K562 (cell line): ENCODE data around the gene SYT17. TPM values are rescaled to one million over a fixed set of nuclear protein-coding genes. Genes with fewer than 3 reads are reported as not detected.
A peak's percentile ranks its signal among the peaks of the same experiment; 100 is the strongest.

Experiments used
- ATAC-seq: fragments of 200-7000 bp; cut with Tn5 transposase; 3 replicates; pipeline ENCODE4 v1.9.1; 2020; ENCODE audit warnings: moderate library complexity
- BruUV-seq: library from RNA; stranded (reverse); fragments of 400-500 nt; replicated peaks from 2 replicates; lab custom pipeline; 2021; lab: Mats Ljungman, UMichigan
- CTCF ChIA-PET: fragments of 300-600 bp; formaldehyde crosslinking; extraction: SDS; loops from one replicate; lab custom pipeline; 2021; ENCODE audit warnings: low intra/inter-chr PET ratio; lab: Yijun Ruan, JAX
- POLR2A ChIA-PET: fragments of 300-600, 350-650 bp; sonication (Branson Sonifier 250); formaldehyde crosslinking; extraction: SDS; loops from one replicate; lab custom pipeline; 2021; ENCODE audit warnings: antibody characterized with exemption, inconsistent platforms; lab: Yijun Ruan, JAX
- DNase-seq, 4 experiments: peaks; one replicate each; pipeline versions ENCODE4 v3.0.0 to v3.0.0-alpha.2; 2011 to 2018; ENCODE audit warnings: low spot score in 3 of 4, mixed read lengths in 3 of 4; ENCODE audit errors: extremely low read depth in 1 of 4
- FAIRE-seq: peaks from 2 replicates; lab custom pipeline; 2011; peaks lifted over from hg19 to GRCh38; lab: Jason Lieb, UNC
- H2AFZ ChIP-seq: 2 replicates; pipeline ENCODE4 v1.6.0; 2011; ENCODE audit warnings: low read depth, low read length, control low read depth, inconsistent platforms
- H3K27ac ChIP-seq: fragments of 200-600 bp; 3 replicates; pipeline ENCODE4 v1.8.0; 2011; ENCODE audit warnings: low read depth, mild to moderate bottlenecking, control low read depth, inconsistent platforms, low read length, moderate library complexity, mixed read lengths; ENCODE audit errors: extremely low read depth
- H3K27me3 ChIP-seq, 2 experiments: fragments of 300-600 bp in 1 of 2; 2 replicates in 1 of 2; 3 replicates in 1 of 2; pipeline versions ENCODE4 v1.6.0 to v1.8.0; 2011; ENCODE audit warnings: inconsistent platforms in 2 of 2, low read length in 2 of 2, mild to moderate bottlenecking in 1 of 2, mixed read lengths in 1 of 2, moderate library complexity in 1 of 2; ENCODE audit not compliant: control insufficient read depth in 2 of 2, insufficient read depth in 2 of 2
- H3K36me3 ChIP-seq: fragments of 300-600 bp; 3 replicates; pipeline ENCODE4 v1.8.0; 2011; ENCODE audit warnings: mild to moderate bottlenecking, low read length, inconsistent platforms; ENCODE audit not compliant: control insufficient read depth, insufficient read depth
- H3K4me1 ChIP-seq, 2 experiments: fragments of 200-600 bp in 1 of 2; replicated peaks in 1 of 2; 2 replicates in 1 of 2; 3 replicates in 1 of 2; pipeline versions ENCODE4 v1.5.1 to v1.8.0; 2011; ENCODE audit warnings: inconsistent platforms in 2 of 2, low read length in 2 of 2, mild to moderate bottlenecking in 1 of 2, mixed read lengths in 1 of 2, moderate library complexity in 1 of 2; ENCODE audit not compliant: control insufficient read depth in 2 of 2, insufficient read depth in 2 of 2
- H3K4me2 ChIP-seq: 2 replicates; pipeline ENCODE4 v1.6.1; 2011; ENCODE audit warnings: low read length, control low read depth, inconsistent platforms, mixed read lengths; ENCODE audit not compliant: insufficient read depth
- H3K4me3 ChIP-seq: fragments of 200-600 bp; sonication (generic), shearing (Covaris generic); 2 replicates; pipeline ENCODE4 v1.5.1; 2016; ENCODE audit warnings: control low read depth, inconsistent platforms
- H3K79me2 ChIP-seq: fragments of 200-600 bp; 3 replicates; pipeline ENCODE4 v1.8.0; 2011; ENCODE audit warnings: low read length, inconsistent platforms; ENCODE audit not compliant: control insufficient read depth, insufficient read depth
- H3K9ac ChIP-seq, 2 experiments: 2 replicates each; pipeline versions ENCODE4 v1.6.0 to v1.6.1; 2011; ENCODE audit warnings: low read depth in 2 of 2, low read length in 2 of 2, control low read depth in 1 of 2, inconsistent platforms in 1 of 2, mild to moderate bottlenecking in 1 of 2, mixed read lengths in 1 of 2; ENCODE audit not compliant: insufficient read depth in 1 of 2
- H3K9me1 ChIP-seq: one replicate; pipeline ENCODE4 v1.6.0; 2011; ENCODE audit warnings: inconsistent platforms, mild to moderate bottlenecking, low read length, moderate library complexity; ENCODE audit not compliant: control insufficient read depth, insufficient read depth
- H3K9me3 ChIP-seq: replicated peaks from 2 replicates; pipeline ENCODE4 v1.5.1; 2011; ENCODE audit warnings: low read depth, low read length, inconsistent platforms; ENCODE audit not compliant: control insufficient read depth, insufficient read depth
- H4K20me1 ChIP-seq: replicated peaks from 2 replicates; pipeline ENCODE4 v1.6.1; 2011; ENCODE audit warnings: low read length, inconsistent platforms, mixed read lengths; ENCODE audit not compliant: control insufficient read depth, insufficient read depth
- FOXO4 ChIP-seq: fragments of 450-650 bp; formaldehyde crosslinking; IDR thresholded peaks from 2 replicates; pipeline ENCODE4 v1.4.0; 2020; ENCODE audit warnings: mild to moderate bottlenecking, moderate library complexity
- SPI1 ChIP-seq: IDR thresholded peaks from 2 replicates; pipeline ENCODE4 v1.6.1; 2011; ENCODE audit warnings: low read depth, low read length, control low read depth, borderline replicate concordance
- WGBS: fragments of 100-300 bp; shearing (Covaris generic); methylation state at CpG from one replicate; pipeline ENCODE4 v1.1.6; 2016; ENCODE audit warnings: low coverage, mixed read lengths; ENCODE audit not compliant: insufficient coverage; ENCODE audit errors: missing lambda C conversion rate; 5-methylcytosine and 5-hydroxymethylcytosine counted together
- in situ Hi-C: fragments of 300-500 bp; cut with MboI; formaldehyde crosslinking; loops from 4 replicates; pipeline ENCODE4 v1.15.0; 2018; ENCODE audit warnings: inconsistent platforms, mixed read lengths
- intact Hi-C: fragments of 100-400 bp; cut with micrococcal nuclease; formaldehyde crosslinking; loops from 2 replicates; pipeline ENCODE4 v1.14.2; 2022
- polyA plus RNA-seq, 8 experiments: library from polyadenylated mRNA; depleted of rRNA in 4 of 8; stranded (reverse) in 5 of 8; unstranded in 3 of 8; fragments of >200 nt; fragmentation: Nextera tagmentation in 2 of 8; fragmentation: Illumina TruSeq in 1 of 8; extraction: Ambion mirVana in 2 of 8; extraction: Trizol in 1 of 8; gene quantifications; 2 replicates each; pipeline versions ENCODE4 v1.2.1 to v1.2.3, GENCODE V29; 2011 to 2014; ENCODE audit warnings: inconsistent platforms in 1 of 8, missing spikeins in 1 of 8
- total RNA-seq, 7 experiments: library from RNA; depleted of rRNA in 6 of 7; stranded (reverse); fragments of >200 nt in 6 of 7; fragmentation: Illumina TruSeq in 2 of 7; extraction: Trizol in 2 of 7; gene quantifications; 2 replicates each; pipeline versions ENCODE4 v1.2.1 to v1.2.3, GENCODE V29; 2011 to 2021; ENCODE audit warnings: low replicate concordance in 1 of 7
- TF ChIP-seq, protein P1 (sequence below): sonication (generic); formaldehyde crosslinking; IDR thresholded peaks from 2 replicates; pipeline ENCODE4 v1.8.0; 2022; ENCODE audit warnings: mild to moderate bottlenecking, missing genetic modification reagents

Gene SYT17
- total and polyA plus RNA-seq, 9 of the 15 experiments (the other 6 are each of a cell fraction or from before 2014, with no cell fraction given): not detected

GRCh38 chr16:19127205-19127604 lies 40.8 kb upstream of the SYT17 start (continued):
- no peak for TF ChIP-seq FOXO4 (CRISPR knock-in tag)

GRCh38 chr16:19127674-19128131 lies 40.3 kb upstream of the SYT17 start:
- H3K9ac ChIP-seq: no peak overlapping the region
- no peak for ATAC-seq
- TF ChIP-seq, protein P1, sequence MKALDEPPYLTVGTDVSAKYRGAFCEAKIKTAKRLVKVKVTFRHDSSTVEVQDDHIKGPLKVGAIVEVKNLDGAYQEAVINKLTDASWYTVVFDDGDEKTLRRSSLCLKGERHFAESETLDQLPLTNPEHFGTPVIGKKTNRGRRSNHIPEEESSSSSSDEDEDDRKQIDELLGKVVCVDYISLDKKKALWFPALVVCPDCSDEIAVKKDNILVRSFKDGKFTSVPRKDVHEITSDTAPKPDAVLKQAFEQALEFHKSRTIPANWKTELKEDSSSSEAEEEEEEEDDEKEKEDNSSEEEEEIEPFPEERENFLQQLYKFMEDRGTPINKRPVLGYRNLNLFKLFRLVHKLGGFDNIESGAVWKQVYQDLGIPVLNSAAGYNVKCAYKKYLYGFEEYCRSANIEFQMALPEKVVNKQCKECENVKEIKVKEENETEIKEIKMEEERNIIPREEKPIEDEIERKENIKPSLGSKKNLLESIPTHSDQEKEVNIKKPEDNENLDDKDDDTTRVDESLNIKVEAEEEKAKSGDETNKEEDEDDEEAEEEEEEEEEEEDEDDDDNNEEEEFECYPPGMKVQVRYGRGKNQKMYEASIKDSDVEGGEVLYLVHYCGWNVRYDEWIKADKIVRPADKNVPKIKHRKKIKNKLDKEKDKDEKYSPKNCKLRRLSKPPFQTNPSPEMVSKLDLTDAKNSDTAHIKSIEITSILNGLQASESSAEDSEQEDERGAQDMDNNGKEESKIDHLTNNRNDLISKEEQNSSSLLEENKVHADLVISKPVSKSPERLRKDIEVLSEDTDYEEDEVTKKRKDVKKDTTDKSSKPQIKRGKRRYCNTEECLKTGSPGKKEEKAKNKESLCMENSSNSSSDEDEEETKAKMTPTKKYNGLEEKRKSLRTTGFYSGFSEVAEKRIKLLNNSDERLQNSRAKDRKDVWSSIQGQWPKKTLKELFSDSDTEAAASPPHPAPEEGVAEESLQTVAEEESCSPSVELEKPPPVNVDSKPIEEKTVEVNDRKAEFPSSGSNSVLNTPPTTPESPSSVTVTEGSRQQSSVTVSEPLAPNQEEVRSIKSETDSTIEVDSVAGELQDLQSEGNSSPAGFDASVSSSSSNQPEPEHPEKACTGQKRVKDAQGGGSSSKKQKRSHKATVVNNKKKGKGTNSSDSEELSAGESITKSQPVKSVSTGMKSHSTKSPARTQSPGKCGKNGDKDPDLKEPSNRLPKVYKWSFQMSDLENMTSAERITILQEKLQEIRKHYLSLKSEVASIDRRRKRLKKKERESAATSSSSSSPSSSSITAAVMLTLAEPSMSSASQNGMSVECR (CRISPR knock-in tag): no peak
- peak; percentile 69; the same call in 1 of the 2 replicates for TF ChIP-seq SPI1
- ChIA-PET CTCF (no interaction called here), POLR2A (interaction anchor here (0.7 to 1.0 kb wide), 2 partner anchors 11 to 15 kb away, joined by 3 read pairs; no protein-coding TSS in a partner anchor)
- no peak overlapping the region for H3K27ac ChIP-seq
- peaks cover 7 to 18% of the 10 kb centered on the region in 2 experiments; a peak in 4 of 5 replicates for H3K4me1 ChIP-seq
- H3K9me1 ChIP-seq: no peaks in the 10 kb centered on the region
- no TSS peak for BruUV-seq
- 0% methylated on average over 3 of the region's 3 CpGs for WGBS
- intact Hi-C loops (no loop called here), in situ Hi-C loops (no loop called here)
- no peaks in the 10 kb centered on the region for H3K79me2 ChIP-seq
- no peaks in the 10 kb centered on the region for H3K27me3 ChIP-seq
- DNase-seq: no peak
- H3K4me2 ChIP-seq: no peak overlapping the region
- H3K4me3 ChIP-seq: no peak overlapping the region
- H3K36me3 ChIP-seq: no peaks in the 10 kb centered on the region
- no peaks in the 10 kb centered on the region for H4K20me1 ChIP-seq
- no peak for FAIRE-seq
- H3K9me3 ChIP-seq: 0 out of 2 replicates have a peak, but pooled peaks cover 3% of the 10 kb centered on the region
- no peak overlapping the region for H2AFZ ChIP-seq
